A673 (cell line): Measurements from ENCODE around the gene ESD. TPM values are rescaled to one million over a fixed set of nuclear protein-coding genes. Genes with fewer than 3 reads are reported as not detected.
"Not testable (repeated sequence)": the region's sequence is repeated elsewhere in the genome, so short reads cannot be mapped to it uniquely, and the experiment has no call there.

Experiments used
- BruUV-seq: library from RNA; stranded (reverse); fragments of 400-500 nt; replicated peaks from 2 replicates; lab custom pipeline; 2021; lab: Mats Ljungman, UMichigan
- CTCF ChIA-PET: fragments of 300-600 bp; sonication (Branson Sonifier 250); formaldehyde crosslinking; loops from one replicate; lab custom pipeline; 2022; ENCODE audit warnings: antibody characterized with exemption; lab: Charles Lee
- POLR2A ChIA-PET: fragments of 300-600 bp; sonication (Branson Sonifier 250); formaldehyde crosslinking; loops from one replicate; lab custom pipeline; 2022; ENCODE audit warnings: antibody characterized with exemption; ENCODE audit not compliant: low non-redundant PET; lab: Charles Lee
- DNase-seq: peaks from one replicate; pipeline ENCODE4 v3.0.0-alpha.2; 2015; ENCODE audit warnings: low spot score
- H3K27ac ChIP-seq: fragments of 200-600 bp; sonication (generic); 2 replicates; pipeline ENCODE4 v1.5.1; 2016; ENCODE audit warnings: mixed run types, low read depth, mild to moderate bottlenecking, mixed read lengths, antibody characterized with exemption, low read length; ENCODE audit not compliant: poor library complexity, severe bottlenecking
- H3K27me3 ChIP-seq: fragments of 200-600 bp; sonication (generic); replicated peaks from 2 replicates; pipeline ENCODE4 v1.6.1; 2017; ENCODE audit warnings: mixed run types, low read depth, mild to moderate bottlenecking, mixed read lengths, antibody characterized with exemption, low read length; ENCODE audit not compliant: insufficient read depth, poor library complexity
- H3K36me3 ChIP-seq: fragments of 200-600 bp; sonication (generic); 2 replicates; pipeline ENCODE4 v1.6.1; 2016; ENCODE audit warnings: mixed run types, mild to moderate bottlenecking, mixed read lengths, antibody characterized with exemption, low read length; ENCODE audit not compliant: insufficient read depth, poor library complexity, severe bottlenecking
- H3K4me1 ChIP-seq: fragments of 200-600 bp; sonication (generic); 2 replicates; pipeline ENCODE4 v1.6.1; 2017; ENCODE audit warnings: mixed run types, mild to moderate bottlenecking, mixed read lengths, antibody characterized with exemption, low read length; ENCODE audit not compliant: insufficient read depth, poor library complexity, severe bottlenecking
- H3K4me3 ChIP-seq: fragments of 200-600 bp; sonication (generic); 2 replicates; pipeline ENCODE4 v1.5.1; 2016; ENCODE audit warnings: low read depth, mixed run types, mild to moderate bottlenecking, mixed read lengths, low read length; ENCODE audit not compliant: poor library complexity, severe bottlenecking
- H3K9me3 ChIP-seq: fragments of 200-600 bp; sonication (generic); 2 replicates; pipeline ENCODE4 v1.6.1; 2016; ENCODE audit warnings: mixed run types, low read depth, mild to moderate bottlenecking, mixed read lengths, antibody characterized with exemption, low read length; ENCODE audit not compliant: poor library complexity, severe bottlenecking
- CTCF ChIP-seq: fragments of 300-800, 200-600 bp; sonication (generic); conservative IDR thresholded peaks from 2 replicates; pipeline ENCODE4 v1.5.1; 2017; ENCODE audit warnings: low read depth, mild to moderate bottlenecking, antibody characterized with exemption, low read length, moderate library complexity, mixed read lengths
- EZH2 ChIP-seq: fragments of 200-600 bp; sonication (generic); IDR thresholded peaks from 2 replicates; pipeline ENCODE4 v1.6.1; 2017; ENCODE audit warnings: borderline replicate concordance, low read depth, mild to moderate bottlenecking, mixed read lengths, antibody characterized with exemption, low read length; ENCODE audit not compliant: poor library complexity, severe bottlenecking
- intact Hi-C: fragments of 100-400 bp; cut with micrococcal nuclease; formaldehyde crosslinking; loops from one replicate; pipeline ENCODE4 v1.10.0; 2022; ENCODE audit not compliant: unreplicated experiment
- total RNA-seq: library from RNA; stranded (reverse); gene quantifications from 2 replicates; pipeline ENCODE4 v1.2.3, GENCODE V29; 2021

Gene ESD
- total RNA-seq, 1 experiment from 2014 or later: 167 TPM

- no peak overlapping the region for H3K4me3 ChIP-seq
- intact Hi-C loops: no loop called here
- CTCF ChIA-PET: no interaction called here
These were observed 40.0 kb downstream of the ESD start for GRCh38 chr13:46756977-46757376.

DNA sequence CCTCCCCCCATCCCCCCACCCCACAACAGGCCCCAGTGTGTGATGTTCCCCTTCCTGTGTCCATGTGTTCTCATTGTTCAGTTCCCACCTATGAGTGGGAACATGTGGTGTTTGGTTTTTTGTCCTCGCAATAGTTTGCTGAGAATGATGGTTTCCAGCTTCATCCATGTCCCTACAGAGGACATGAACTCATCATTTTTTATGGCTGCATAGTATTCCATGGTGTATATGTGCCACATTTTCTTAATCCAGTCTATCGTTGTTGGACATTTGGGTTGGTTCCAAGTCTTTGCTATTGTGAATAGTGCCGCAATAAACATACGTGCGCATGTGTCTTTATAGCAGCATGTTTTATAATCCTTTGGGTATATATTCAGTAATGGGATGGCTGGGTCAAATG lies 41.5 kb downstream of the ESD start:
- BruUV-seq, DNase-seq, H3K4me3 ChIP-seq, H3K9me3 ChIP-seq, H3K36me3 ChIP-seq, POLR2A ChIA-PET, H3K4me1 ChIP-seq, CTCF ChIA-PET, H3K27me3 ChIP-seq, intact Hi-C loops, H3K27ac ChIP-seq: not testable (repeated sequence)

More at GRCh38 chr13:46756977-46757376, 40.0 kb downstream of the ESD start:
- H3K4me1 ChIP-seq: peaks cover 7% of the 10 kb centered on the region
- H3K36me3 ChIP-seq: no peaks in the 10 kb centered on the region
- H3K9me3 ChIP-seq: no peaks in the 10 kb centered on the region
- no peak overlapping the region for H3K27ac ChIP-seq
- TF ChIP-seq CTCF (no peak), EZH2 (no peak)
- POLR2A ChIA-PET: no interaction called here
- BruUV-seq: no TSS peak
- no peaks in the 10 kb centered on the region for H3K27me3 ChIP-seq
- no peak for DNase-seq

DNA sequence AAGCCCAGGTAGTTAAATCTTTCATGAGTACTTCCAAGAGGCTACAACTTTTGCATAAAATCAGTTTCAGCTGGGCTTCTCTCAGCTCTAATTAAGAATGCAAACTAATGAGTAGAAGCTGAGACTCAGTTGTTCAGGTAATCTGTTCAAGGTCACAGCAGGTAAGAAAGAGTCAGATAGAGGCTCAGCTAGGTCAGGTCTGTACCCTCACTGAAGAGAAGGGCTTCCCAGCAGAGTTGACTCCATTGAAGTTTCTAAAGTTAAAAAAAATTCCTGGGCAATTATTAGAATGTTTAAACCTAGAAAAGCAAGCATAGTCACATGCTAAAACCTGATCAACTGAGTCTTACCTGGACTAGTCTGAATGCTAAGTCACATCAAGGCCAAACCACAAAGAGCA lies 42.1 kb downstream of the ESD start:
- no peak overlapping the region for H3K4me3 ChIP-seq
- CTCF ChIA-PET: no interaction called here
- no peaks in the 10 kb centered on the region for H3K9me3 ChIP-seq
- no peak overlapping the region for H3K27ac ChIP-seq
- no TSS peak for BruUV-seq
- POLR2A ChIA-PET: no interaction called here
- peaks cover 10% of the 10 kb centered on the region for H3K36me3 ChIP-seq
- DNase-seq: no peak
- TF ChIP-seq EZH2 (no peak), CTCF (no peak)
- H3K27me3 ChIP-seq: no peaks in the 10 kb centered on the region
- H3K4me1 ChIP-seq: peaks cover 2% of the 10 kb centered on the region
- intact Hi-C loops: no loop called here

GRCh38 chr13:46753917-46754316 lies 43.0 kb downstream of the ESD start:
- Histone ChIP-seq H3K27ac (no peak overlapping the region), H3K4me3 (no peak overlapping the region), H3K9me3 (no peaks in the 10 kb centered on the region), H3K4me1 (no peaks in the 10 kb centered on the region), H3K27me3 (no peaks in the 10 kb centered on the region), H3K36me3 (peaks cover 10% of the 10 kb centered on the region)
- no peak for DNase-seq
- TF ChIP-seq EZH2 (no peak), CTCF (no peak)
- intact Hi-C loops: no loop called here
- CTCF ChIA-PET: no interaction called here
- POLR2A ChIA-PET: no interaction called here
- BruUV-seq: no TSS peak
